HG03097 (cell line): ENCODE results near the gene FAM241B.

Source experiments
- ATAC-seq: cut with Tn5 transposase; IDR thresholded peaks from one replicate; pipeline ENCODE4 v1.9.1; 2021; ENCODE audit not compliant: unreplicated experiment, low FRiP score

FAM241B gene

GRCh38 chr10:69633673-69634635 is 3.9 kb downstream of the FAM241B start:
- no peak for ATAC-seq

- ATAC-seq, result no peak
Measured at GRCh38 chr10:69634759-69635425, 4.8 kb downstream of the FAM241B start.

- ATAC-seq, result no peak
Measured at GRCh38 chr10:69635428-69636272, 5.6 kb downstream of the FAM241B start.

GRCh38 chr10:69636273-69636575 is 6.2 kb downstream of the FAM241B start:
- no peak for ATAC-seq

GRCh38 chr10:69636626-69637605 is 6.9 kb downstream of the FAM241B start:
- no peak for ATAC-seq

- ATAC-seq, result no peak
Measured at GRCh38 chr10:69638642-69639041, 8.6 kb downstream of the FAM241B start.

GRCh38 chr10:69639291-69640195 is 9.5 kb downstream of the FAM241B start:
- ATAC-seq, result no peak

- no peak for ATAC-seq
Measured at GRCh38 chr10:69640196-69640980, 10.3 kb downstream of the FAM241B start.

- no peak for ATAC-seq
Measured at GRCh38 chr10:69641261-69641980, 11.4 kb downstream of the FAM241B start.

- ATAC-seq, result no peak
Measured at GRCh38 chr10:69642747-69643146, 12.7 kb downstream of the FAM241B start.

GRCh38 chr10:69643779-69644657 is 14.0 kb downstream of the FAM241B start:
- ATAC-seq, result no peak

- no peak for ATAC-seq
Measured at GRCh38 chr10:69644658-69645295, 14.7 kb downstream of the FAM241B start.

- no peak for ATAC-seq
Measured at GRCh38 chr10:69645296-69646184, 15.5 kb downstream of the FAM241B start.

- no peak for ATAC-seq
Measured at GRCh38 chr10:69646185-69647060, 16.4 kb downstream of the FAM241B start.
